AG09309 (cell line): Measurements from ENCODE around the gene SMIM1.

Source experiments
- DNase-seq: peaks from one replicate; pipeline ENCODE4 v3.0.0-alpha.2; 2010; ENCODE audit warnings: low read depth
- H3K4me3 ChIP-seq: 2 replicates; pipeline ENCODE4 v1.5.1; 2011; ENCODE audit warnings: mild to moderate bottlenecking, low read depth, low read length, moderate library complexity; ENCODE audit not compliant: control insufficient read depth
- TF ChIP-seq, protein P1 (sequence below): IDR thresholded peaks from 2 replicates; pipeline ENCODE4 v1.5.1; 2011; ENCODE audit warnings: mild to moderate bottlenecking, low read depth, low read length, inconsistent platforms; ENCODE audit not compliant: insufficient read depth, control insufficient read depth; ENCODE audit errors: missing control alignments

The SMIM1 gene

DNA sequence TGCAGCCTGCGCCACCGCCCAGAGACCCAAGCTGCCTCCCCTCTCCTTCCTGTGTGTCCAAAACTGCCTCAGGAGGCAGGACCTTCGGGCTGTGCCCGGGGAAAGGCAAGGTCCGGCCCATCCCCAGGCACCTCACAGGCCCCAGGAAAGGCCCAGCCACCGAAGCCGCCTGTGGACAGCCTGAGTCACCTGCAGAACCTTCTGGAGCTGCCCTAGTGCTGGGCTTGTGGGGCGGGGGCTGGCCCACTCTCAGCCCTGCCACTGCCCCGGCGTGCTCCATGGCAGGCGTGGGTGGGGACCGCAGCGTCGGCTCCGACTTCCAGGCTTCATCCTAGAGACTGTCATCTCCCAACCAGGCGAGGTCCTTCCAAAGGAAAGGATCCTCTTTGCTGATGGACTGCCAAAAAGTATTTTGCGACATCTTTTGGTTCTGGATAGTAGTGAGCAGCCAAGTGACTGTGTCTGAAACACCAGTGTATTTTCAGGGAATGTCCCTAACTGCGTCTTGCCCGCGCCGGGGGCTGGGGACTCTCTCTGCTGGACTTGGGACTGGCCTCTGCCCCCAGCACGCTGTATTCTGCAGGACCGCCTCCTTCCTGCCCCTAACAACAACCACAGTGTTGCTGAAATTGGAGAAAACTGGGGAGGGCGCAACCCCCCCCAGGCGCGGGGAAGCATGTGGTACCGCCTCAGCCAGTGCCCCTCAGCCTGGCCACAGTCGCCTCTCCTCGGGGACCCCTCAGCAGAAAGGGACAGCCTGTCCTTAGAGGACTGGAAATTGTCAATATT is 39.3 kb upstream of the SMIM1 start:
- no peak overlapping the region for H3K4me3 ChIP-seq
- TF ChIP-seq, protein P1, sequence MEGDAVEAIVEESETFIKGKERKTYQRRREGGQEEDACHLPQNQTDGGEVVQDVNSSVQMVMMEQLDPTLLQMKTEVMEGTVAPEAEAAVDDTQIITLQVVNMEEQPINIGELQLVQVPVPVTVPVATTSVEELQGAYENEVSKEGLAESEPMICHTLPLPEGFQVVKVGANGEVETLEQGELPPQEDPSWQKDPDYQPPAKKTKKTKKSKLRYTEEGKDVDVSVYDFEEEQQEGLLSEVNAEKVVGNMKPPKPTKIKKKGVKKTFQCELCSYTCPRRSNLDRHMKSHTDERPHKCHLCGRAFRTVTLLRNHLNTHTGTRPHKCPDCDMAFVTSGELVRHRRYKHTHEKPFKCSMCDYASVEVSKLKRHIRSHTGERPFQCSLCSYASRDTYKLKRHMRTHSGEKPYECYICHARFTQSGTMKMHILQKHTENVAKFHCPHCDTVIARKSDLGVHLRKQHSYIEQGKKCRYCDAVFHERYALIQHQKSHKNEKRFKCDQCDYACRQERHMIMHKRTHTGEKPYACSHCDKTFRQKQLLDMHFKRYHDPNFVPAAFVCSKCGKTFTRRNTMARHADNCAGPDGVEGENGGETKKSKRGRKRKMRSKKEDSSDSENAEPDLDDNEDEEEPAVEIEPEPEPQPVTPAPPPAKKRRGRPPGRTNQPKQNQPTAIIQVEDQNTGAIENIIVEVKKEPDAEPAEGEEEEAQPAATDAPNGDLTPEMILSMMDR, result no peak
- no peak for DNase-seq

DNA sequence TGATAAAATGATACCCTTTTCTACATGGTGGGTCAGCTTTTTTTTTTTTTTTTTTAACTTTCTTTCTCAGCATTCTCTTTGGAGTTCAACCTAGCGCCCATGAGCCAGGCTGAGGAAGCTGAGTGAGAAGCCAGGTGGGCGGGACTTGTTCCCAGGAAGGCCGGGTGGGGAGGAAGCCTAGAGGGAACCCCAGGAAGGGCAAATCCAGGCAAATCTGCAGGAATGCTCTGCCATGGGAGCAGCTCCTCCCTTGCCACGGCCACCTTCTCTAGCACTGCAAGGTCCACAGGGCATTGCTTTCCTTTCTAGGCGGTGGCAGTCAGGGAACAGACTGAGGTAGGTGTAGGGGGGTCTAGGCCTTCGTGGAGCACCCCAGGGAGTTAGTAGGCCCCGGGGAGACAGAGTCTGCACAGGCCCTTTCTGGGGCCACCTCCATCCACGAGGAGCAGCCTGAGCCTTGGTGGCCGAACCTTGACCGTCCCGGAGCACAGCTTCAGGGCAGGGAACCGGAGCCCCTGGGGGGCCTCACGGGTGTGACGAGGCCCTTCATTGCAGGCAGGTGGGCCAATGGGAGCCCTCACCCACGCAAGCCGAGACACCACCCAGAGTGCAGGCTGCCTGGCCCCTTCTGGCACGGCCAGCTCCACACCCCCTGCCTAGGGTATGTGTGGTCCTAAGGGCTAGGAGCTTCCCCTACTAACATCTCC is 38.5 kb upstream of the SMIM1 start:
- TF ChIP-seq, protein P1, result no peak
- no peak for DNase-seq
- H3K4me3 ChIP-seq, result no peak overlapping the region

DNA sequence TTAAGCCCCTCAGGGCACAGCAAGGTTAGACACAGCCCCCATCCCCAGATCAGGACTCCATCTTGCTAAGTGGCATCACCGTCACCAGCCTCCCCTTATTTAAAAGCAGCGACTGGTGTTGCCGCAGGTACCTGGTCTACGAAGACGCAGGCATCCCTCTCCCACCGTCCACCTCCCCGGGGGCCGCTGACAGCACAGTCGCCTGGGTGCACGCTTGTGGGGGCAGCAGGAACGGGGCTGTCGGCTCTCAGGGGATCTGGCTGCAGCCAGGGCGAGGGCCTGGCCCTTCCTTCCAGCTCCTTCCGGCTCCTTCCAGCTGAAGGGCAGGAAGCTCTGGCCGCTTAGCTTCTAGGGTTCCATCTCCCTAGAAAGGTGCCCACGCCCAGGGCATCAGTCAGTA is 37.9 kb upstream of the SMIM1 start:
- DNase-seq, result no peak
- TF ChIP-seq, protein P1, result no peak
- H3K4me3 ChIP-seq, result no peak overlapping the region

DNA sequence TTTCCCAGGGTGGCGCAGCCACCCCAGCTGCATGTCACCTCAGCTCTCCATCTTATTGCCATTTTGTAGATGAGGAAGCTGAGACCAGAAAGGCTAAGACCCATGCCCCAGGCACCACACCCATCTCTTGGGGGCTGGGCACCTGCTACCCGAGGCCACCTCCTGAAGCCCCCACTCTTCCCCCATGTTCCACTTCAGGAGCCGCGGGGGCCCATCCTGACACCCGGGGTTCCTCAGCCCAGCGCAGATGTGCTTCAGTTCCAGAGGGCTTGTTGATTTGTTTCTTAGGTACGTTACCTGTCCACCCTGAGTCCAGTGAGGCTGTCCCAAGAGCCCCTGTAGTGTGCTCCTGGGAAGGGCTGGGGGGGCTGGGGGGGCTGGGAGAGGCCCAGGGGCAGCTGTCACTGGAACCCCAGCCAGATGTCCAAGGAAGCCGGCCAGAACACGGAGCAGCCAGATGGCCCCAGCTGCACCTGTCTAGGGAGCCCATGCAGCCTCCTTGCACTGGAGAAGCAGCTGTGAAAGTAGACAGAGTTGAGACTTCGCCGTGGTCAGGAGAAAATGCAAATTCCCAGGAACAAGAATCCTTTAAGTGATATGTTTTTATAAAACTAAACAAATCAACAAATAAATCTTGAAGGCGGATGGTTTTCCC is 37.4 kb upstream of the SMIM1 start:
- TF ChIP-seq, protein P1, result no peak

DNA sequence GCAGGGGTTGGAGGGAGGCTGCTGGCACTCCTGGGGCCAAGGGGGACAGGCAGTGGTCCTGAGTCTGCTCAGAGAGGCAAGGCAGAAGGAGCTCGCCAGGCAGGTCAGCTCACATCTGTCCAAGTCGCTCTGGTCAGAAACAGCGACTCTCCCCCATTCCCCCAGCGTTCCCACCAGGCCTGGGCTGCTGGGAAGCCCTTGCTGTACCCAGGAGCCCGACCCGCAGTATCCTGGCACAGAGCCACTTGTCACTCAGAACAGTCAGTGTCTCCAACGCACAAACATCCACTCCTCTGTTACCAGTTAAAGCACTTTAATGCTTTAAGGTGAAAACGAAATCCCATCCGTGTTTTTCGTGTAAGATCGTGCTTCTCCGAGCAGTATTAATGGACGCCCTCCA is 36.9 kb upstream of the SMIM1 start:
- H3K4me3 ChIP-seq, result no peak overlapping the region
- no peak for DNase-seq
- TF ChIP-seq, protein P1, result no peak

More for the DNA sequence above, 37.4 kb upstream of the SMIM1 start:
- no peak overlapping the region for H3K4me3 ChIP-seq
- DNase-seq, result no peak

DNA sequence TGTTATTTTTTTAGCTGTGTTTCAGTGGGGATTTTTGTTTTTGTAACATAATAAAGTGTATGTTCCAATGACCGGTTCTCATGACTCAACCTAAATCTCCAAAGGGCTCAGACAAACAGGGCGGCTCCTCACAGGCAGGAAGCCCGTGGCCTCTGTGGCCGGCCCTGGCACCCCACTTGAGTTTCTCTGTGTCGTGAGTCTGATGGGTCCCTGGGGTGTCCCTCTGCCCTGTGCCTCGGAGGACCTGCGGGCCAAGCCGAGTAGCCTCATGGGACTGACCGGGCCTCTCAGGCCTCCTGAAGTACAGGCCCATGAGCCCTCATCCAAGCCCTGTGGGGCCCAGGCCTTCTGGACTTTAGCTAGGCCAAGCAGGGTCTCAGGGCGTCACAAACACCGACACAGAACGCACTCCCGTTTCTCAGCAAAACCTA is 36.4 kb upstream of the SMIM1 start:
- H3K4me3 ChIP-seq, result no peak overlapping the region
- DNase-seq, result no peak
- TF ChIP-seq, protein P1, result no peak
